ENCODE measurements around the gene RPP38. TPM values are rescaled to one million over a fixed set of nuclear protein-coding genes. Genes with fewer than 3 reads are reported as not detected.

RPP38 gene
- total and polyA plus RNA-seq, 2 of the 8 experiments (the other 6 are each of a cell fraction or from before 2014, with no cell fraction given), result 20.8 to 23.3 TPM

DNA sequence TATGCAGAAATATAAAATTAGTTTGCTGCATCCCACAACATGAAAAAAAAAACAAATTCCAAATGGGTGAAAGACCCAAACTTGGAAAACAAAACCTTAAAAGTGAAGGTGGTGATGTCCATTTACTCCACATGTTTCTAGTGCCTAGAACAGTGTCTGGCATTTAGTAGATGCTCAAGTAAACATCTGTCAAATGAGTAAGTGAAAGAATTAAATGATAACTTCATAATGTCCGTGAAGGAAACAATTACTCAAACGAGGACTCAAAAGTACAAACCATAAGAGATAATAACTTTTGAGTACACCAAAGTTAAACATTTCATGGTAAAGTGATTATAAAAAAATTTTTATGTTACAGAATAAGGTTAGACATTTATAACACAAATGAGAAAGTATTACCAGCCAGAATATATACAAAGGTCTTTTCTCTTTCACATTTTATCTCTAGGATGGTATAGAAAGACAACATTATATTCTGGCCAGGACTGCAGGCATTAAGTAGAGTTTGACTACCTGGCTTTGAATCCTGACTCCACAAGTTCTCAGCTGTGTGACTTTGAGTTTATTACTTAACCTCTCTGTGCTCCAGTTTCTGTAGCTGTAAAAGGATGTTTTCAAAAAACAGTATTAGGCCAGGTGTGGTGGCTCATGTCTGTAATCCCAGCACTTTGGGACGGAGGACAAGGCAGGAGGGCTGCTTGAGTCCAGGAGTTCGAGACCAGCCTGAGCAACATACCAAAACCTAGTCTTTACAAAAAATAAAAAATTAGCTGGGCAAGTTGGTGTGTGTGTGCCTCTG is 50.6 kb downstream of the RPP38 start:
- Histone ChIP-seq H2BK5ac (ENCODE audit: low read depth, low read length) (no peak overlapping the region), H3K23ac (ENCODE audit: insufficient read length) (no peak overlapping the region), H3K23me2 (ENCODE audit: low read depth, low read length) (peaks cover 8% of the 10 kb centered on the region; the same call in 1 of the 2 replicates), H4K5ac (ENCODE audit: insufficient read length, low read depth, low read length) (no peak overlapping the region), H2BK12ac (ENCODE audit: low read depth, low read length) (no peak overlapping the region), H3K36me3 (ENCODE audit: control insufficient read depth in 2 of 4, insufficient read depth in 4 of 4, low read length in 3 of 4) (no peaks in the 10 kb centered on the region), H3K9me3 (ENCODE audit: insufficient read depth in 2 of 2, low read depth in 1 of 2, low read length in 1 of 2) (0 out of 4 replicates have a peak, but pooled peaks cover 0 to 4% of the 10 kb centered on the region in 2 experiments), H3K27ac (ENCODE audit: low read depth, low read length) (no peak overlapping the region), H2AK5ac (ENCODE audit: low read depth, low read length) (no peak overlapping the region), H2BK15ac (ENCODE audit: low read length) (no peak overlapping the region), H3K4me3 (ENCODE audit: extremely low read depth in 1 of 4, insufficient read depth in 2 of 4, low read depth in 3 of 4, low read length in 4 of 4) (no peak overlapping the region), H3K4me1 (replicated peaks in 1 of 4; ENCODE audit: control insufficient read depth in 3 of 4, insufficient read depth in 4 of 4, low read length in 3 of 4) (no peaks in the 10 kb centered on the region; a peak in 1 of 7 replicates), H2BK20ac (ENCODE audit: low read length) (no peak overlapping the region), H3K79me1 (ENCODE audit: low read depth, low read length) (peaks cover 4% of the 10 kb centered on the region; the same call in 1 of the 2 replicates), H4K91ac (replicated peaks; ENCODE audit: insufficient read length, low read length) (no peak overlapping the region), H3K56ac (replicated peaks; ENCODE audit: insufficient read length, low read depth, low read length) (no peak overlapping the region), H2AFZ (ENCODE audit: low read length) (no peak overlapping the region), H4K8ac (ENCODE audit: extremely low read depth, insufficient read depth, low read length) (no peak overlapping the region), H3K4me2 (ENCODE audit: insufficient read depth in 1 of 2, low read depth in 2 of 2, low read length in 2 of 2) (no peak overlapping the region), H3K18ac (ENCODE audit: extremely low read depth, low read length) (no peak overlapping the region), H3K9ac (replicated peaks in 1 of 4; ENCODE audit: extremely low read depth in 1 of 4, low read depth in 3 of 4, low read length in 3 of 4) (no peak overlapping the region), H4K20me1 (replicated peaks in 1 of 2; ENCODE audit: control insufficient read depth in 1 of 2, insufficient read depth in 2 of 2, low read length in 2 of 2) (peaks cover 0 to 4% of the 10 kb centered on the region in 2 experiments), H3K27me3 (replicated peaks in 1 of 4; ENCODE audit: control insufficient read depth in 3 of 4, extremely low read depth in 1 of 4, insufficient read depth in 3 of 4, low read length in 3 of 4) (no peaks in the 10 kb centered on the region), H3K79me2 (ENCODE audit: control insufficient read depth in 1 of 2, insufficient read depth in 2 of 2, low read length in 2 of 2) (peaks cover 0 to 21% of the 10 kb centered on the region in 2 experiments; a peak in 2 of 4 replicates), H2BK120ac (replicated peaks; ENCODE audit: low read depth, low read length) (no peak overlapping the region), H3K4ac (replicated peaks; ENCODE audit: insufficient read length, low read depth, low read length) (no peak overlapping the region), H3K14ac (ENCODE audit: insufficient read length) (no peak overlapping the region)
- TF ChIP-seq, protein P1, sequence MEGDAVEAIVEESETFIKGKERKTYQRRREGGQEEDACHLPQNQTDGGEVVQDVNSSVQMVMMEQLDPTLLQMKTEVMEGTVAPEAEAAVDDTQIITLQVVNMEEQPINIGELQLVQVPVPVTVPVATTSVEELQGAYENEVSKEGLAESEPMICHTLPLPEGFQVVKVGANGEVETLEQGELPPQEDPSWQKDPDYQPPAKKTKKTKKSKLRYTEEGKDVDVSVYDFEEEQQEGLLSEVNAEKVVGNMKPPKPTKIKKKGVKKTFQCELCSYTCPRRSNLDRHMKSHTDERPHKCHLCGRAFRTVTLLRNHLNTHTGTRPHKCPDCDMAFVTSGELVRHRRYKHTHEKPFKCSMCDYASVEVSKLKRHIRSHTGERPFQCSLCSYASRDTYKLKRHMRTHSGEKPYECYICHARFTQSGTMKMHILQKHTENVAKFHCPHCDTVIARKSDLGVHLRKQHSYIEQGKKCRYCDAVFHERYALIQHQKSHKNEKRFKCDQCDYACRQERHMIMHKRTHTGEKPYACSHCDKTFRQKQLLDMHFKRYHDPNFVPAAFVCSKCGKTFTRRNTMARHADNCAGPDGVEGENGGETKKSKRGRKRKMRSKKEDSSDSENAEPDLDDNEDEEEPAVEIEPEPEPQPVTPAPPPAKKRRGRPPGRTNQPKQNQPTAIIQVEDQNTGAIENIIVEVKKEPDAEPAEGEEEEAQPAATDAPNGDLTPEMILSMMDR (IDR thresholded peaks at IDR 0.05; ENCODE audit: control extremely low read depth in 1 of 3, insufficient read depth in 1 of 3, low read depth in 1 of 3, low read length in 3 of 3), result no peak
- TF ChIP-seq BRCA1 (IDR thresholded peaks at IDR 0.05; ENCODE audit: low read depth, low read length), result no peak
- peak; percentile 59; the same call in 1 of the 2 replicates for TF ChIP-seq KDM1A (IDR thresholded peaks at IDR 0.05; ENCODE audit: borderline replicate concordance, low read length)
- TF ChIP-seq SIRT6 (IDR thresholded peaks at IDR 0.05; ENCODE audit: low read length), result no peak
- ChIA-PET POLR2A (ENCODE audit: partially characterized antibody) (no interaction called here), CTCF (ENCODE audit: partially characterized antibody) (no interaction called here)
- WGBS, 2 experiments (ENCODE audit: extremely low coverage in 1 of 2, insufficient coverage in 1 of 2, insufficient read length in 1 of 2, insufficient replicate concordance in 2 of 2, low coverage in 1 of 2, low lambda C conversion rate in 2 of 2, missing lambda C conversion rate in 1 of 2), result 95% methylated on average over 4 of the region's 4 CpGs; no CpG with 5 or more reads in 1 of the 2 experiments
- no peak for DNase-seq (ENCODE audit: low read depth in 1 of 2, low spot score in 2 of 2)
- no peak for FAIRE-seq
